GM13977 (cell line): ENCODE data around the gene SRP68.
A peak's percentile ranks its signal among the peaks of the same experiment; 100 is the strongest.

Experiments used
- DNase-seq: peaks from one replicate; pipeline ENCODE4 v3.0.0; 2012; ENCODE audit warnings: low spot score
- CTCF ChIP-seq: IDR thresholded peaks from 2 replicates; pipeline ENCODE4 v1.5.1; 2012; ENCODE audit warnings: mild to moderate bottlenecking, control low read depth; ENCODE audit not compliant: insufficient read depth; ENCODE audit errors: extremely low read depth, missing control alignments
- in situ Hi-C: fragments of 300-500 bp; cut with MboI; formaldehyde crosslinking; loops from one replicate; pipeline ENCODE4 v1.12.0; 2022; ENCODE audit warnings: low sequenced_read_pairs, low pct_unique_long_range_greater_than_20kb, mixed read lengths, inconsistent platforms; ENCODE audit not compliant: unreplicated experiment

SRP68 gene

DNA sequence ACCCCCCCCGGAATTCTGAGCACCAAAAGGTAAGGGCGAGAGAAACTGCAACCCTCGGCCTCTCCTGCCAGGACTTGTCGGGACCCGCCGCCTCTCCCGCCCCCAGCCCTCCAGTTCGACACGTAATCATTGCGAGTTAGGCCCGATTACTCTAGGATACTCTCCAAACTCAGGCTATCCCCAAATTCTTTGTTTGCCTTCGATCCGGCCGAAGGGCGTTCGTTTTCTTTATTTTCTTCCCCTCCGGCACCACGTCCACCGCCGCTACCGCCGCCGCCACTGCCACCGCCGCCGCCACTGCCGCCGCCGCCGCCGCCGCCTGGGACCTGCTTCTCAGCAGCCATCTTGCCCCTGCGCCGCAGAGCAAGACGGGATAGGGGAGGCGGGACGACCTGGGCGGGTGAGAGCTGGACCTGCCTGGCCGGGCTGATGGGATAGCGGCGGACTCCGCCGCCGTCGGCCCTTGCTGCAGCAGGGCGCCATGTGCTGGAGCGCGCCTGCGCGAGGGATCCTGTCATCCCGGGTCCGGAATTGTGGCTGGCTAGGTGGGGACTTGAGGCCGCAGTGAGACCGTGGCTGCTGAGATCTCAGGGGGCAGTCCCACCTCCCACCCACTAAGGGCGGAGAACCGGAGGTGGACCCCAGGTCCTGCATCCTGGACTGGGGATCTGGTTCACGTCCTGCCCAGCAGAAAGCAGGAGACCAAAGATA, at the start of gene SRP68:
SRP68 (minus strand) TSS at position 370 of the 711 bp plus-strand sequence; CDS start at position 344, 26 bp downstream.
- DNase-seq, result peak; percentile 97
- no peak for TF ChIP-seq CTCF
- in situ Hi-C loops, result no loop called here

DNA sequence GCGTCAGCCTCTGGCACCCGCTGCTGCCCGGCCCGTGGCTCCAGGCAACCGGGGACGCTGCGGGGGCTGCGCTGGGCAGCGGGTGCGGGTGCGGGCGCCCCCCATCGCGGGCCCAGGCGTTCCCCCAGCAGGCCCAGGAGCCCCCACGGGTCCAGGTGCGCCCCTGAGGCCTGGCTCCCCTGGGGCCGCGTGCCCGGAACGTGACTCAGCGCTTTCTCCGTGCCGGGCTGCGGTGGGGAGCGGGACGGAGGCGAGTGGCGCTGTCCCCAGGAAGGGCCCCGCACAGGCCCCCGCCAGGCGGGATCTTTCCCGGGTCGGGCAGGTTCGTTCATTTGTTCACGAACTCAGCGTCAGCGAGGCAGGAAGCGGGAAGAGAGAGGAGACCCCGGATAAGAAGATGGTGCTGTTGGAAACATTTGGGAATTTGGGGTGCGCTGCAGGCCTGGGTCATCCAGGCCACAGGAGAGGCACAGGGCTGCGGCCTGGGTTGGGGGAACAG, 49.7 kb upstream of the SRP68 start:
- in situ Hi-C loops, result no loop called here
- DNase-seq, result peak; percentile 68
- TF ChIP-seq CTCF, result peak; percentile 11

- TF ChIP-seq CTCF, result no peak
- in situ Hi-C loops, result no loop called here
- DNase-seq, result peak; percentile 26
Measured at GRCh38 chr17:76120658-76121008, 48.3 kb upstream of the SRP68 start.

GRCh38 chr17:76119409-76120371, 47.4 kb upstream of the SRP68 start:
- in situ Hi-C loops, result no loop called here
- no peak for TF ChIP-seq CTCF
- DNase-seq, result peak; percentile 6

DNA sequence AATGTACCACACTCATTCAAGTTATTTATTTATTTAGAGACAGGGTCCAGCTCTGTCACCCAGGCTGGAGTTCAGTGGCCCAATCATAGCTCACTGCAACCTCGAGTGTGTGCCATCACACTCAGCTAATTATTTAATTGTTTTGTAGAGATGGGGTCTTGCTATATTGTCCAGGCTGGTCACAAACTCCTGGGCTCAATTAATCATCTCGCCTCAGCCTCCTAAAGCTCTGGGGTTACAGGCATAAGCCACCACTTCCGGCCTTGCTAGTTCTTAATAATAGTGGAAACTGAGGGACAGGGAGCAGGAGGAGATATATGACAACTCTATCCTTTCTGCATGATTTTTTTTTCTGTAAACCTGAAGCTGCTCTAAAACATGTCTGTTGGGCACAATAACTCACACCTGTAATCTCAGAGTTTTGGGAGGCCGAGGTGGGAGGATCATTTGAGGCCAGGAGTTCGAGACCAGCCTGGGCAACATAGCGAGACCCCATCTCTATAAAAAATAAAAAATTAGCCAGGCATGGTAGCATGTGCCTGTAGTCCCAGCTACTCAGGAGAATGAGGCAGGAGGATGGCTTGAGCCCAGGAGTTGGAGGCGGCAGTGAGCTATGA, 42.9 kb upstream of the SRP68 start:
- in situ Hi-C loops, result no loop called here
- no peak for TF ChIP-seq CTCF

GRCh38 chr17:76111956-76112355, 39.6 kb upstream of the SRP68 start:
- in situ Hi-C loops, result no loop called here
- DNase-seq, result no peak
- no peak for TF ChIP-seq CTCF

More for the DNA sequence above, 42.9 kb upstream of the SRP68 start:
- DNase-seq, result no peak
